NCI-H2029 (cell line): ENCODE measurements around the gene TMEM52.

Experiments used
- DNase-seq: peaks from one replicate; lab custom pipeline; 2025; lab: John Stamatoyannopoulos, UW

Gene TMEM52

DNA sequence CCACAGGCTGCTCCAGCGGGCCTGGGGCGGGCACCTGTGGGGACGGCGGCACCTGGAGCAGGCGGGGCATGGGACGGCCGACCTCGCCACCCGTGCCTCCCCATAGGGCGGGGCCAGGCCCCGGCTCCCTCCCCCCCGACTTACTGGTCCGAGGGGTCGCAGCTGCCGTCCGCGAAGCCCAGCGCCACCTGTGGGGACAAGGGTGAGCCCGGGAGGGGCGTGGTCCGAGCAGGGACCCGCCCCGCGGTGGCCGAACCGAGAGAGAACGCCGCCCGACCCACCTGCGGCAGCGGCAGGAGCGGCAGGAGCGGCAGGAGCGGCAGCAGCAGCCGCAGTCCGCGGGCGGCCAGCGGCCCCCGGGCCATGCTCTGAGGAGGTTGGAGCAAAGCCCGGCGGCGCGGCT is at the start of gene TMEM52:
TSS of gene TMEM52 (minus strand) at position 379 of the 403 bp plus-strand sequence. CDS start at position 365, 14 bp downstream.
- no peak for DNase-seq

DNA sequence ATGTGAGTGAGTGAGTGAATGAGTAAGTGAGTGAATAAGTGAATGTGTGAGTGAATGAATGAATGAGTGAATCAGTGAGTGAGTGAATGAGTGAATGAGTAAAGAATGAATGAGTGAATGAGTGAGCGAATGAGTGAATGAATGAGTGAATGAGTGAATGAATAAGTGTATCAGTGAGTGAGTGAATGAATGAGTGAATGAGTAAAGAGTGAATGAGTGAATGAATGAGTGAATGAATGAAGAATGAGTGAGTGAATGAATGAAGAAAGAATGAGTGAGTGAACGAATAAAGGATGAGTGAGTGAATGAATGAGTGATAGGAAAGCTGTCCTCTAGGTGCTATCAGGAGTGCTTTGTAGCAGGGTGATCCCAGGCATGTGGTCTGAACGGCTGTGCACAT is 48.8 kb upstream of the TMEM52 start:
- no peak for DNase-seq

DNA sequence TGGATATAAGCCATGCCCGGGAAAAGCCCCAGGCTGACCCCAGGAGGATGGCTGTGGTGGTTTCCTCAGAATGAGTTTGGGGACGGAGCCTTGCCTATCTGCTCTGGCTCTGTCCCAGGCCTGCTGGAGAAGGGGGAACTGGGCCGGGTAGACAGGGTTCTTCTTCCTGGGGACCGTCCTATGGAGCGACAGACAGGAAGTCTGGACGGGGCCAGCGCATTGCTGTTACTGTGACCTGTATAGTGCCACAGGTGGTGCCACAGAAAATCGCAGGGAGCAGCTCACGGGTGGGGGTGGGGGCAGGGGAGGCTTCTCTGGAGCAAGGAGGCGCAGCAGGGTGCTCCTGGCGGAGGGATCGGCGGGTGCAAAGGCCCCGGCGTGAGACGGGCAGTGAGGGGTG is 48.1 kb upstream of the TMEM52 start:
- no peak for DNase-seq

DNA sequence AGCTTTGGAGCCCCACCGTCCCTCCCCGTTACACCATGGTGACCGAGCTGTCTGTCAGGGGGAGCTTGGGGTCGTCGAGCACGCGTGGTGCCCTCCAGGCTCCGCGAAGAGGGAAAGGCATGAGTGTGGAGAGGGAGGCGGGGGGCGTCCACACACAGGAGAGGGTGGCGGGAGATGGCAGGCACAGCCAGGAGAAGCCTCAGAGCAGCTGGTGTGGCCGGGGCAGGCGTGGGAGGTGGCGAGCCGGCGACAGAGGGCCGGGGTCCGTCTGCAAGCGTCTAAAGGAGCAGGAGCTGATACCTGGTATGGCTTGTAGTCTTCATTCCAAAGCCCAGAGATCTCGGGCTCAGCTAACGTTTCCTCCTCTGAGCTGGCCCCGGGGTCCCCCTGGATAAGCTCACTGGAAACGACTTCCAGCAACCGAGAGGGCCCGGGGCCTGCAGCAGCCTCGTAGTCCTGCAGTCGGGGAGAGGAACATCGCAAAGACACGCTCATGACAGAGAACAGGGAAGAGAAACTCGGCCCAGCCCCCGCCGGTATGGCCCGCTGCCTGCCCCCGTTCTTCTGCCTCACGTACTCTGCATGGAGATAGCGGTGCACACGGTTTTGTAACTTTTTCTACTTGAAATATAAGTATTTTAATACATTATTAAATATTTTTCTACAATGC is 47.1 kb upstream of the TMEM52 start:
- DNase-seq, result no peak

DNA sequence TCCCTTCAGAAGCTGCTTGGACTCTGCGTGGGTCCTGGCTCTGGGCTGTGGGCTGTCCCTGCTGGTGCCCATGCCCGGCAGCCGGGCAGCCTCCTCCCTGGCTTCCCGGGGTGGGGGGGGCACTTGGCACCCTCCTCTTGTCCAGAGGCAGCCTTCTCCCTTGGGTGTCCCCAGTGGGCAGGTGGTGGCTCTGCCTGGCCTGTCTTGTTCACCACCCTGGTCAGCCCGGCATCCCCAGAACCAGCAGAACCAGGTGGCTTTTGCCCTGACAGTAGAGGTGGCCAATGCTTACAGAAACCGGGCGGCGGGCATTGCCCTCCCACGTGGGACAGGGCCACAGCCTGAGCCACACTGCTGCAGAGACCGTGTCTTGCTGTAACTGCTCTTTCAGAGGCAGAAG is 46.5 kb upstream of the TMEM52 start:
- DNase-seq, result no peak

DNA sequence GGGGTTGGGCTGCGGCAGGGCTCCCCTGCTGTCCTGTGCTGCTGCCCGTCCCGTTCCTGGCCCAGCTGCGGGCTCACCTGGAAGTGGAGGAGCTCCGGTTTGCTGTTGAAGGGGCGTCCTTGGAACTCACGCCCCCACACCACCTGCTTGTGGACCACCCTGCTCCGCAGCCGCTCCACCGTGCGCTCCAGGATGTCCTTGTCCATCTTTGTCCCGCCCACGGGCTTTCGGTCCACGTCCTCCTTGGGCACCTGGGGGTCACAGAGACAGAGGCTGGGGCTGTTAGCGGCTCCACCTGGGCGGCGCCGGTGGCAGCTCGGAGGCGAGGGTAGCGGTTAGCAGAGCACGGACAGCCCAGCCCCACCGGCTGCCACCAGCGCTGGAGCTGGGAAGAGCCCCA is 45.7 kb upstream of the TMEM52 start:
- no peak for DNase-seq

- no peak for DNase-seq
These were observed 44.5 kb upstream of the TMEM52 start for GRCh38 chr1:1963570-1963969.

DNA sequence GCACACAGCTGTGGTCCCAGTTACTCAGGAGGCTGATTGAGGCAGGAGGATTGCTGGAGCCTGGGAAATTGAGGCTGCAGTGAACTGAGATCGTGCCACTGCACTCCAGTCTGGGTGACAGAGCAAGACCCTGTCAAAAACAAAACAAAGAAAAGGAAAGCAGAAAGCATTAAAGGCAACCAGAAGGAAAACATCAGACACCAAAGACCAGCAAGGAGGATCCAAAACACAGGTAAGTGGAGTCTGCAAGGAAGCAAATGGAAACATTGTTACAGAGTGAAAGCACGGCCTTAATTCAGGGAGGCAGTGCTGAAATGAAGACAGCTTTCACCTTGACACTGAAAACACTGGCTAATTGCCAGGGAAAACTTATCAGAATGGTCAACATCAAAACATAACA is 43.7 kb upstream of the TMEM52 start:
- DNase-seq, result no peak

GRCh38 chr1:1960480-1961196 is 41.6 kb upstream of the TMEM52 start:
- no peak for DNase-seq

DNA sequence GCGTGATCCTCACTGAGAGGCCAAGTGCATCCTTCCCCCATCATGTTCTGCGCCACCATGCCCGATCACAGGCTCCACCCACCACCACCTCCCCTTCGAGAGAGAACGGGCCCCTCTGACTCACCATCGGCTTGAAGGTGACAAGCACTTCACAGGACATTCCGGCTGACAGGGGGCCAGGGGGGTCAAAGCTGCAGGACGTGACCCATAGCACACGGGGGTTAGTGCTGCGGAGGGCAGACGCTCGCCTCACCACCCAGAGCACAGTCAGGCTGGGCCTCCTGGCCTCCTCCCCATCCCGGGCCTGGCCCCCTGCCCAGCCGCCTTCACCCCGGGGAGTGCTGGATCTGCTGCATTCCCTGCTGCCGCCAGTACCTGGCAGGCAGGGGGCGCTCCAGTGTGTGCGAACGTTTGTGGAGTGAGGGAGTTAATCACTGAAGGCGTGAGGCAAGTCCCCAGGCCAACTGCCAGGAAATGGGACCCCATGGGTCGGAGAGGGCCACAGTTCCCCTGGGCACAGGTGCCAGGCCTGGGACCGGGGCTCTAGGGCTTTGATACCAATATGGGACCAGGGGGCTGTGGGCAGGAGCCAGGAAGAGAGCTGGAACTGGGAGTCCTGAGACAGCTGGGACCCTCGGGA is 40.9 kb upstream of the TMEM52 start:
- peak; percentile 55 for DNase-seq

DNA sequence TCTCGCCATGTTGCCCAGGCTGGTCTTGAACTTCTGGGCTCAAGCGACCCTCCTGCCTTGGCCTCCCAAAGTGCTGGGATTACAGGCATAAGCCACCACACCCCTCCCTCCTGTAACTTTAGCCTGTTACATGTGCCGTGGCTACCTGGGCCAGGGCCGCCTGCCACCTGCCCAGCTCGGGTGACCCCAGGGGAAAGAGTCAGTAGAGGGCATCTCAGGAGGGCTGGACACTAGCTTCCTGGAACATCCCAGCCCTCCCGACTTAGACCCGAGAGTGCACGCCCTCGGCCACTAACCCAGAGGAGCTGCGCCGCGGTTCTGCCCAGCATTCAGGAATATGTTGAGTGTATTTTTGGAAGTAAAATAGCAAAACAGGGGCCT is 40.4 kb upstream of the TMEM52 start:
- DNase-seq, result no peak

- DNase-seq, result no peak
These were observed 39.0 kb upstream of the TMEM52 start for GRCh38 chr1:1958071-1958541.

DNA sequence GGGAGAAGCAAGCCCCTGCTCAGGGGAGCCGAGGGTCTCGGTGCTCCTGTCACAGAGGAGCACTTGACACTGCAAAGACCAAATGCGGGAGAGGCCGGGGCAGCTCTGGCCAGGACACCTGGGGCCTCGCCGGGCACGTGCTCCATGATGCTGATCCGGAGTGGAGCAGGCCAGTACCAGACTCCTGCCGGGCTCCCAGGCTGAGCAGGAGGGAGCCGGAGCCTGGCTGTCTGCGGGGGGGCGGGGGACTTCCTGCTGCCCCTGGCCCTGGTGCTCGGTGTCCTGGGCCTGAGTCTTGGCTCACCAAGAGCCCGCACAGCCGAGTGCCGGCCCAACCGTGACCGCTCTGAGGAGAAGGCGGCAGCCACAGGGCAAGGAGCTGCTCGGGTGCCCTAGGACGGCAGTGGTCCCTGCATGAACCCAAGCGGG is 38.5 kb upstream of the TMEM52 start:
- DNase-seq, result no peak

DNA sequence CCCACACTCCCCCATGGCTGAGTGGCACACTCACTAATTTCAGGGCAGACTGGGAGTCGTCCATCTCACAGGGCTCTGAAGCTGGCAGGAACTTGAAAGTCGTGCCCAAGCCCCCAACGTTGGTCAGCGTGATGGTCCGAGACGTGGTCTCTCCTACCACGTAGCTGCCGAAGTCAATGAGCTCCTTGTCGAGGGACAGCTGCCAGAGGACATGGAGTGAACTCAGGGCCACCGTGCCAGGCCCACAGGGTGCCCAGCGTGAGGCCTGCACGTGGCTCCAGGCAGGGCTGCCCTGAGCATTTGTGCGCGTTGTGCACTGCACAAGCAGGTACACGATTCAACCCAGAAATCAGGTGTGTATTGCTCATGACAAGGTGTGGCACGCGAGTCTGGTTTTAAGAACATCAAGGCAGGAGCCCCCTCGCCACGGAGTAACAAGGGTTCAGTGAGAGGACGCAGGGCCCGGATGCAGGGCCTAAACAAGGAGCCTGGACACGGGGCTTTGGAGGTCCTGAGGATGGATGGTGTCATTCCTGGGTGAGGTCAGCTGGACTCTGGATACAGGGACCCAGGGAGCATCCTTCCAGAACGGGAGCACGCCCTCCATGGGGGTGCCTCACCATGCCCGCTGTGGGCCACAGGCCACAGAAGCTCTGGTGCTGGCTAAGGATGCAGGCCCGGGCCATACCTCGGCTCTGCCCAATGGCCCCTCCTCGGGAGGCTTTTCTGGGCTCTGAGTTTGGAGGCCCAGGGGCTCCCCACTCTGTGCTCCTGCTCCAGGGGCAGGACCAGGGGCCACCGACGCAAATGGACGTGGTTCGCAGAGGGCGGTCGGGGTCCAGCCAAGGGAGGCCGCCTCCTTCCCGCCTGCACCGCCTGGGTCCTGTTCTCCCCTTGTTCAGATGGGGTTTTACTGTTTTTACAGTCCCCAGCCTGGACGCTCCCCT is 37.8 kb upstream of the TMEM52 start:
- no peak for DNase-seq

GRCh38 chr1:1956101-1956500 is 37.0 kb upstream of the TMEM52 start:
- no peak for DNase-seq

DNA sequence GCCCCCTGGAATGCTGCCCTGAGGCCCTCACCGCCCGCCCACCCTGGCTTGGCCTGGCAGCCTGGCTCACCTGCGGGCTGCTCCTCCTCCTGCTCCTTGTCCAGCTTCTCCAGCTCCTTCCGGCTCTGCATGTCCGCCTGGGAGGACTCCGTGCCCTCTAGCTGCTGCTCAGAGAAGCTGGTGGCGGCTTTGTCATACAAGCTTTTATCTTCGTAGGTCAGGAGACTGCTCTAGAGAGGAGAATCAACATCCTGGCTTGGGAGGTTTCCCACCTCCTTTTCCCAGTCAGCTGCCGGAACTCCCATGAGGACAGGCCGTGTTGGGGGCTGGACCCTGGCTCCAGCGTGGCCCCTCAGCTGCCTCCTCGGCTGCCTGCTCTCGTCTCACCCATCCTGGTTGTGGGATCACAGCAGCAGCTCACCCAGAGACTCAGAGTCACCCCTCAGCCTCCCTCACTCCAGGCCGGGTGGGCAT is 36.6 kb upstream of the TMEM52 start:
- DNase-seq, result no peak

GRCh38 chr1:1954831-1955441 is 35.9 kb upstream of the TMEM52 start:
- no peak for DNase-seq

- no peak for DNase-seq
These were observed 34.9 kb upstream of the TMEM52 start for GRCh38 chr1:1954015-1954414.

GRCh38 chr1:1950940-1951339 is 31.9 kb upstream of the TMEM52 start:
- no peak for DNase-seq

DNA sequence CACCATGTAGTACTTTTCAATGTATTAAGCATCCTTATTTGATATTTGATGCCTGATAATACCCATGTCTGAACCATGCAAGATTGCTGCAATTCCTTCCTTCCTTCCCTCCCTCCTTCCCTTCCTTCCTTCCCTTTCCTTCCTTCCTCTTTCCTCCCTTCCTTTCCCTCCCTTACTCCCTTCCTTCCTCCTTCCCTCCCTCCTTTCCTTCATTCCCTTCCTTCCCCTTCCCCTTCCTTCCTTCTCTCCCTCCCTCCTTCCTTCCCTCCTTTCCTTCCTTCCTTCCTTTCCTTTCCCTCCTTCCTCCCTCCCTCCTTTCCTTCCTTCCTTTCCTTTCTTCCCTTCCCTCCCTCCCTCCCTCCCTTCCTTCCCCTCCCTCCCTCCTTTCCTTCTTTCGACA is 29.7 kb upstream of the TMEM52 start:
- DNase-seq, result no peak

DNA sequence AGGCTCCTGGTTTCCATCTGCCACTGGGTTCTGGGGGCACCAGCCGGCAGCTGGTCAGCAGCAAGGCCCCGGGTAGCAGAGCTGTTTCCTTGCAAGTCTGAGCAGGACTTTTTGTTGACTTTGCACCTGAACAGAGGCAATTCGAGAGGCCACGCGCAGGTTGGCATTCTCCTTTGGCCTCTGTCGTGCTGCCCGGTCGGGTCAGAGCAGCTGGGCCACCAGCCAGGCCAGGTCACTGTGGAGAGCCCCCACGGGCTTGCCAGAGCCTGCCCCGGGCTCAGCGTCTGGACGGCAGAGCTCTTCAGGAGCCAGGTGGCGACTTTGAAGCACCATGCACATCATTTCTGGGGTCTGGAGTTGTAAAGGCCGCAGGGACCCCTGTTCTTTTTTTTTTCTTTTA is 28.4 kb upstream of the TMEM52 start:
- DNase-seq, result no peak

DNA sequence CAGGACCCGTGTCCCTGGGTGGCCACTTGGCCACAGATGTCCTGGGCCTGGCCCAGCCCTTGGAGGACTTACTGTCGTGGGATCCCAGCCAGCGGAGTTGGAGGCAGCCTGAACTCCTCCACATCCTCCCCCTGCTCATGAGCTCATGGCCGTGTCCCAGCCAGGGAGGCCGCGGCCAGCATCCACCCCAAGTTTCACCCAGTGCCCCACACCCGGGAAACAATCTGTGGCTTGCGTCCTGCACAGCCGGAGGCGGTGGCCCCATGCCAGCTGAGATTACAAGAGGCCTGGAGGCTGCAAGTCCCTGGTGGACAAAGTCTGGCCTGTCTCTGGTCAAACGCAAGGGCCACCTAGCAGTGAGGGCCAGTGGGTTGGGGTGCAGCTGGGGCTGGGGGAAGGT is 27.5 kb upstream of the TMEM52 start:
- DNase-seq, result no peak
